ENCODE measurements around the gene SBK3.

- TF ChIP-seq ZNF384 (IDR thresholded peaks at IDR 0.05; ENCODE audit: borderline replicate concordance, low read depth, low read length) (no peak), YY1 (IDR thresholded peaks at IDR 0.05; ENCODE audit: low read depth, low read length) (no peak), BCL11A (IDR thresholded peaks at IDR 0.05; ENCODE audit: low read depth, low read length) (no peak), ZBTB33 (IDR thresholded peaks at IDR 0.05) (no peak), POLR2AphosphoS5 (IDR thresholded peaks at IDR 0.05; ENCODE audit: low read length) (no peak)
These were observed 9.4 kb downstream of the SBK3 start for GRCh38 chr19:55535965-55536350.
